ENCODE data around the gene SLC30A10. TPM values are rescaled to one million over a fixed set of nuclear protein-coding genes. Genes with fewer than 3 reads are reported as not detected.

Gene SLC30A10
- total RNA-seq, 3 donors from 2014 or later: not detected

Other genes with a start within 250 kb of the SLC30A10 start
- gene EPRS1, start 117.9 kb upstream of the SLC30A10 start, total RNA-seq: 100 to 1,000 TPM; 187 to 217 (median 208) TPM
- gene BPNT1, start 161.2 kb upstream of the SLC30A10 start, total RNA-seq: 10 to 100 TPM; 25.5 to 29.4 (median 28.2) TPM
- 10 to 100 TPM; 60.6 to 65.7 (median 63.0) TPM for gene IARS2, start 165.6 kb upstream of the SLC30A10 start, total RNA-seq

All from activated T-cell treated with anti-CD3 and anti-CD28 coated beads, Interleukin-2, amount 50 U/mL, for 4 hours (primary cell).